Uterus (tissue), 2 donors: ENCODE data around the gene SLC25A38.

Experiments used
- CTCF ChIP-seq, 4 experiments: fragments of 200-600 bp in 2 of 4; fragments of 450-650 bp in 2 of 4; sonication (generic) in 2 of 4; IDR thresholded peaks; one replicate each; pipeline ENCODE4 v1.5.1; 2016 to 2019; ENCODE audit warnings: antibody characterized with exemption in 4 of 4, mild to moderate bottlenecking in 2 of 4, moderate library complexity in 1 of 4
- POLR2A ChIP-seq, 2 donors: fragments of 450-650 bp; IDR thresholded peaks; one replicate each; pipeline ENCODE4 v1.6.1; 2016; ENCODE audit warnings: antibody characterized with exemption in 2 of 2, mild to moderate bottlenecking in 1 of 2, moderate library complexity in 1 of 2

GRCh38 chr3:39334205-39334604 is 49.0 kb upstream of the SLC25A38 start:
- TF ChIP-seq CTCF (IDR thresholded peaks at IDR 0.05) (no peak), POLR2A (IDR thresholded peaks at IDR 0.05) (no peak)
